ENCODE measurements around the gene PPIL6.

Gene PPIL6

GRCh38 chr6:109443425-109443950 is 3.1 kb upstream of the PPIL6 start:
- Histone ChIP-seq H3K27me3 (peaks cover 0 to 8% (median 0%) of the 10 kb centered on the region in 11 experiments; a peak in 3 of 22 replicates), H3K36me3 (peaks cover 58 to 67% (median 61%) of the 10 kb centered on the region in 11 experiments), H3K4me2 (peak overlapping the region in 10 of 11 experiments; percentile 87 to 99 (median 96); a peak in 9 of 22 replicates), H3K4me1 (peaks cover 45 to 69% (median 57%) of the 10 kb centered on the region in 10 experiments), H3K27ac (peak overlapping the region in 3 of 11 experiments; percentile 2 to 11 (median 2); a peak in 2 of 22 replicates), H4K20me1 (peaks cover 17 to 75% (median 70%) of the 10 kb centered on the region in 11 experiments), H3K9ac (peak overlapping the region in 2 of 11 experiments; percentile 16 to 39; a peak in 2 of 22 replicates), H3K9me3 (replicated peaks in 1 of 11) (no peaks in the 10 kb centered on the region), H3K4me3 (no peak overlapping the region)
- TF ChIP-seq Cebpa-rat (IDR thresholded peaks at IDR 0.05): no peak

GRCh38 chr6:109442393-109442924 is 2.0 kb upstream of the PPIL6 start:
- peak overlapping the region in 4 of 11 experiments; percentile 92 to 96 (median 95); a peak in 2 of 22 replicates for H3K9ac ChIP-seq
- no peaks in the 10 kb centered on the region for H3K9me3 ChIP-seq (replicated peaks in 1 of 11)
- H3K27me3 ChIP-seq: peaks cover 0 to 8% (median 0%) of the 10 kb centered on the region in 11 experiments; a peak in 3 of 22 replicates
- TF ChIP-seq Cebpa-rat (IDR thresholded peaks at IDR 0.05): no peak
- peaks cover 8 to 64% (median 60%) of the 10 kb centered on the region in 11 experiments; a peak in 20 of 22 replicates for H4K20me1 ChIP-seq
- H3K4me1 ChIP-seq: peaks cover 34 to 59% (median 47%) of the 10 kb centered on the region in 10 experiments
- peak overlapping the region; percentile 87 to 99 (median 97) for H3K4me2 ChIP-seq
- H3K27ac ChIP-seq: peak overlapping the region in 3 of 11 experiments; percentile 1 to 97 (median 97); a peak in 1 of 22 replicates
- peak overlapping the region in 9 of 10 experiments; percentile 73 to 97 (median 88); a peak in 15 of 20 replicates for H3K4me3 ChIP-seq
- peaks cover 50 to 56% (median 55%) of the 10 kb centered on the region in 11 experiments for H3K36me3 ChIP-seq

- Histone ChIP-seq H4K20me1 (peaks cover 8 to 52% (median 47%) of the 10 kb centered on the region in 11 experiments; a peak in 16 of 22 replicates), H3K27me3 (peaks cover 0 to 8% (median 0%) of the 10 kb centered on the region in 11 experiments; a peak in 3 of 22 replicates), H3K36me3 (peaks cover 38 to 44% (median 43%) of the 10 kb centered on the region in 11 experiments), H3K4me3 (peak overlapping the region; percentile 73 to 97 (median 84)), H3K4me2 (peak overlapping the region; percentile 87 to 99 (median 97)), H3K9ac (peak overlapping the region; percentile 87 to 98 (median 96)), H3K4me1 (peaks cover 32 to 50% (median 38%) of the 10 kb centered on the region in 10 experiments), H3K9me3 (replicated peaks in 1 of 11) (no peaks in the 10 kb centered on the region), H3K27ac (peak overlapping the region; percentile 88 to 97 (median 94))
- no peak for TF ChIP-seq Cebpa-rat (IDR thresholded peaks at IDR 0.05)
Observed at GRCh38 chr6:109441069-109441816, 815 bp upstream of the PPIL6 start.

DNA sequence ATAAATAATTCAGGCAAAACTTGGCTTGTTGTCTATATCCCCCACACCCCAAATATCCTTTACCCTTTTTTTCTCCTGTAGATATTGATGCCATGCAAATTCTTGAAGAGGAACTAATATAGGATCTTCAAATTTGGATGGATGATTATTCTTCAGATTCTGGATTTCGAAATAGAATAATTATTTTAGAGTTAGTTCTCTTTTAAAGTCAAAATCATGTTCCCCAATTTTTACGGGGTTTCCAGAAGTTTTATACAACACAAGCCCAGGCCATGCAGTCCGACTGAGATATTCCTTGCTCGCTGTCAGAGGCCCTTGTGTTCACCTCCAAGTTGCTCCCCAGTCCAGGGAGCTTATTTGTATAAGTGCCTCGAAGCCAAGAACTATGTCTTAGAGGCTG is 4.4 kb downstream of the PPIL6 start:
- H3K9ac ChIP-seq: no peak overlapping the region
- peaks cover 0 to under 1% (median 0%) of the 10 kb centered on the region in 11 experiments; a peak in 1 of 22 replicates for H4K20me1 ChIP-seq
- peak overlapping the region in 2 of 11 experiments; percentile 11 to 24; a peak in 3 of 22 replicates for H3K4me2 ChIP-seq
- peaks cover 0 to 8% (median 0%) of the 10 kb centered on the region in 11 experiments; a peak in 3 of 22 replicates for H3K27me3 ChIP-seq
- H3K4me1 ChIP-seq: peaks cover 19 to 36% (median 28%) of the 10 kb centered on the region in 10 experiments
- TF ChIP-seq Cebpa-rat (IDR thresholded peaks at IDR 0.05): no peak
- H3K27ac ChIP-seq: no peak overlapping the region
- H3K9me3 ChIP-seq (replicated peaks in 1 of 11): no peaks in the 10 kb centered on the region
- H3K36me3 ChIP-seq: no peaks in the 10 kb centered on the region
- no peak overlapping the region for H3K4me3 ChIP-seq

- Histone ChIP-seq H3K9me3 (replicated peaks in 1 of 11) (no peaks in the 10 kb centered on the region), H4K20me1 (no peaks in the 10 kb centered on the region), H3K9ac (no peak overlapping the region), H3K27ac (no peak overlapping the region), H3K4me1 (peaks cover 12 to 28% (median 21%) of the 10 kb centered on the region in 10 experiments; a peak in 19 of 20 replicates), H3K27me3 (peaks cover 0 to 4% (median 0%) of the 10 kb centered on the region in 11 experiments; a peak in 2 of 22 replicates), H3K4me3 (no peak overlapping the region), H3K4me2 (peak overlapping the region in 8 of 11 experiments; percentile 6 to 46 (median 36); a peak in 12 of 22 replicates), H3K36me3 (no peaks in the 10 kb centered on the region)
- TF ChIP-seq Cebpa-rat (IDR thresholded peaks at IDR 0.05): no peak
Observed at GRCh38 chr6:109434456-109434855, 6.0 kb downstream of the PPIL6 start.

GRCh38 chr6:109429496-109429895 is 10.9 kb downstream of the PPIL6 start:
- Histone ChIP-seq H3K36me3 (no peaks in the 10 kb centered on the region), H3K4me2 (no peak overlapping the region), H4K20me1 (no peaks in the 10 kb centered on the region), H3K27ac (no peak overlapping the region), H3K9ac (no peak overlapping the region), H3K4me1 (peaks cover 6 to 30% (median 20%) of the 10 kb centered on the region in 10 experiments; a peak in 19 of 20 replicates), H3K27me3 (no peaks in the 10 kb centered on the region), H3K9me3 (replicated peaks in 1 of 11) (no peaks in the 10 kb centered on the region), H3K4me3 (no peak overlapping the region)
- TF ChIP-seq Cebpa-rat (IDR thresholded peaks at IDR 0.05): no peak

GRCh38 chr6:109428889-109429477 is 11.4 kb downstream of the PPIL6 start:
- H3K36me3 ChIP-seq: no peaks in the 10 kb centered on the region
- H3K27ac ChIP-seq: no peak overlapping the region
- H3K4me3 ChIP-seq: no peak overlapping the region
- peak in 1 of 11 experiments; percentile 42; a peak in 1 of 22 replicates for TF ChIP-seq Cebpa-rat (IDR thresholded peaks at IDR 0.05)
- no peaks in the 10 kb centered on the region for H4K20me1 ChIP-seq
- H3K4me1 ChIP-seq: peaks cover under 1 to 30% (median 22%) of the 10 kb centered on the region in 10 experiments; a peak in 18 of 20 replicates
- no peak overlapping the region for H3K4me2 ChIP-seq
- no peaks in the 10 kb centered on the region for H3K9me3 ChIP-seq (replicated peaks in 1 of 11)
- no peaks in the 10 kb centered on the region for H3K27me3 ChIP-seq
- H3K9ac ChIP-seq: no peak overlapping the region

- Histone ChIP-seq H3K9ac (no peak overlapping the region), H3K27me3 (no peaks in the 10 kb centered on the region), H3K4me3 (no peak overlapping the region), H3K4me2 (peak overlapping the region in 8 of 11 experiments; percentile 17 to 81 (median 69); a peak in 14 of 22 replicates), H3K36me3 (no peaks in the 10 kb centered on the region), H3K9me3 (replicated peaks in 1 of 11) (no peaks in the 10 kb centered on the region), H3K27ac (0 out of 22 replicates have a peak overlapping the region, but pooled peaks of 1 of the 11 experiments have one; percentile 3), H3K4me1 (peaks cover 5 to 30% (median 23%) of the 10 kb centered on the region in 10 experiments; a peak in 18 of 20 replicates), H4K20me1 (no peaks in the 10 kb centered on the region)
- TF ChIP-seq Cebpa-rat (IDR thresholded peaks at IDR 0.05): no peak
Observed at GRCh38 chr6:109424946-109425345, 15.5 kb downstream of the PPIL6 start.

Data from BLaER1 treated with 17β-estradiol and CSF1 and Interleukin-3, amounts not matched to agents 10 nM and 100 nM (cell line).